Activated T-cell treated with anti-CD3 and anti-CD28 coated beads, Interleukin-2, amount 50 U/mL, for 72 hours (primary cell): ENCODE data around the gene RPRML. TPM values are rescaled to one million over a fixed set of nuclear protein-coding genes. Genes with fewer than 3 reads are reported as not detected.
A peak's percentile ranks its signal among the peaks of the same experiment; 100 is the strongest.

Experiments
- ATAC-seq, 2 donors: fragments of 150-1000 bp; cut with Tn5 transposase; replicated peaks in 1 of 2; 2 replicates each; pipeline ENCODE4 v1.10.0; 2021; ENCODE audit warnings: moderate library complexity in 2 of 2, mild to moderate bottlenecking in 1 of 2
- DNase-seq, 2 donors: peaks; one replicate each; pipeline ENCODE4 v3.0.0; 2021 to 2022; ENCODE audit warnings: mixed read lengths in 1 of 2
- H3K27ac Mint-ChIP-seq: one replicate; pipeline ENCODE4 v1.8.0; 2022; ENCODE audit warnings: mild to moderate bottlenecking, moderate library complexity, mixed read lengths
- H3K27me3 Mint-ChIP-seq: one replicate; pipeline ENCODE4 v1.8.0; 2022; ENCODE audit warnings: low read depth, mixed read lengths
- H3K36me3 Mint-ChIP-seq, 2 donors: one replicate each; pipeline ENCODE4 v1.8.0; 2022; ENCODE audit warnings: mixed read lengths in 2 of 2, mild to moderate bottlenecking in 1 of 2; ENCODE audit not compliant: insufficient read depth in 2 of 2
- H3K4me1 Mint-ChIP-seq: one replicate; pipeline ENCODE4 v1.8.0; 2022; ENCODE audit warnings: low read depth, mixed read lengths
- H3K4me3 Mint-ChIP-seq, 2 donors: one replicate each; pipeline ENCODE4 v1.8.0; 2022; ENCODE audit warnings: mild to moderate bottlenecking in 2 of 2, mixed read lengths in 2 of 2, moderate library complexity in 2 of 2
- H3K9me3 Mint-ChIP-seq, 2 donors: one replicate each; pipeline ENCODE4 v1.8.0; 2022; ENCODE audit warnings: mixed read lengths in 2 of 2
- total RNA-seq, 2 donors: library from RNA; stranded (reverse); gene quantifications; one replicate each; pipeline ENCODE4 v1.2.3, GENCODE V29; 2022

The RPRML gene
- total RNA-seq, 2 donors from 2014 or later, result not detected

DNA sequence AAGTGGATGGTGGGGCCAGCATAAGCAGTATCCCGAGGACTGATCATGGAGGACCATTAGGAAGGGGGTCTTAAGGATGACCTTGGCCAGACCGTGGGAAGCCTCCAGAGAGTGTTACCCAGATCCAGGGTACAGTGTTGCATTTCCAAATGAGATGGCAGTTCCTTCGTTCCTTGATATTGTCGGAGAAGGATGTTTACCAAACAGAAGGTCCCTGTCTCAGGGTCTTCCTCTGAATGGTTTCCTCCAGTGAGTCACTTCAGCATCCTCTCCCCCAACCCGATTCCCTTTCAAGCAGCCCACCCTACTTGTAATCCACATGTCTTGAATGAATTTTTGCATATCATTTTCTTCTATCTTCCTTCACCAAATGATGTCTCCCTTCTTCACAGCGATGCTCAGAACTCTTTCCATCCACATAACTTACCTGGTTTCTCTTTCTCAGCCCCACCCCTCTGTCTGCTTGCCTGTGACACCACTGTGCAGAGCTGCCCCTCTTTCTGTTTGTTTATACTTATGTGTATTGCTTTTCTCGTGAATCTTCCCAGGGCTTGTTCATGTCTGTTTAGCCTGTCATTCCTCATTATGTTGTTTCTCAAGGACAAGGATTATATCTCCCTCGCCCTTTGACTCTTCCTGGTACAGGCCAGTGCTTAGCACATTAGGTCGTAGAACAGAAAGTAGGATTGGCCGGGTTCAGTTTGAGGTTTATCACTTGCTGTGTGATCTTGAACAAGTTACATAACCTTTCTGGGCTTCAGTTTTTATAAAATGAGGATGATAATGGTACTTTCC is 50.4 kb downstream of the RPRML start:
- peaks cover 5 to 21% of the 10 kb centered on the region in 2 donors for H3K36me3 Mint-ChIP-seq
- peak overlapping the region; percentile 5 for H3K27ac Mint-ChIP-seq
- no peak for ATAC-seq
- peaks cover 48% of the 10 kb centered on the region for H3K4me1 Mint-ChIP-seq
- H3K27me3 Mint-ChIP-seq, result no peaks in the 10 kb centered on the region
- H3K9me3 Mint-ChIP-seq, result no peaks in the 10 kb centered on the region
- no peak for DNase-seq
- no peak overlapping the region for H3K4me3 Mint-ChIP-seq

Other genes starting within 250 kb of the RPRML start
- under 1 TPM; 0.14 to 0.53 TPM for gene WNT3, start 160.6 kb downstream of the RPRML start, total RNA-seq
- gene WNT9B, start 127.7 kb downstream of the RPRML start, total RNA-seq, result not detected
- gene GOSR2, start 56.1 kb downstream of the RPRML start, total RNA-seq, result 10 to 100 TPM; 41.3 to 45.9 TPM
- 100 to 1,000 TPM; 124 to 146 TPM for gene CDC27, start 210.0 kb upstream of the RPRML start, total RNA-seq
- not detected for gene MYL4, start 230.1 kb upstream of the RPRML start, total RNA-seq